ENCODE data around the gene GSTA5. TPM values are rescaled to one million over a fixed set of nuclear protein-coding genes. Genes with fewer than 3 reads are reported as not detected.
"Not testable (repeated sequence)": the region's sequence is repeated elsewhere in the genome, so short reads cannot be mapped to it uniquely, and the experiment has no call there.

Gene GSTA5
- total RNA-seq, 1 donor from 2014 or later, result not detected

DNA sequence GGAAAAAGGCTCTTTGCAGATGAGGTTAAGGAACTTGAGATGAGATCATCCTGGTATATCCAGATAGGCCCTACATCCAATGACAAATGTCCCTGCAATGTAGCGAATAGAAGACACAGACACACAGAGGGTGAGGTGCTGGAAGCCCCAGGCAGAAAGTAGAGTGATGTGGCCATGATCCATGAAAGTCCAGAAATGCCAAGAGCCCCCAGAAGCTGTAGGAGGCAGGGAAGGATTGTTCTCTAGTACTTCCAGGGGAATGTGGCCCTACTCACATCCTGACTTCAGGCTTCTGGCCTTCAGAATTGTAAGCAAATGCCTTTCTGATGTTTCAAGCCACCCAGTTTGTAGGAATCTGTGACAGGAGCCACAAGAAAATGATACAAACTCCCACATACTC, 51.0 kb downstream of the GSTA5 start:
- not testable (repeated sequence) for DNase-seq (ENCODE audit: low spot score)

DNA sequence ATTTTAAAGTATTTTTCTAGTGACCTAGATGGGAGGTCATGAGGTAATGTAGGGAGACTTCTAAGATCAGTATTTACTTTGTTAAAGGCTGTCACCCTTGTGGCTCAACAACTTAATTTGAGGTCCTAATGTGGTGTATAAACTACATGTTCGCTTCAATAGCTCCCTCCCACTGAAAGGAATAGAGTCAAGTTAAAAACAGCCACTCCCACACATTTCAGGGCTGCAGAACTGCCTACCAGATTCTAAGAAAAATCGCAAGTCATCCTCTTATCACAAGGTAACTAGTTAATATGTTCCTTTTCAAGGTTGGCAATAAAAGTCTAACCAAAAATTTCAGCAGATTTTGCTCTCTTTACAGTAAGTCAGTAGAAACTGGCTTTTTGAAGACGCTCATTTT, 52.1 kb downstream of the GSTA5 start:
- DNase-seq (ENCODE audit: low spot score), result no peak

DNA sequence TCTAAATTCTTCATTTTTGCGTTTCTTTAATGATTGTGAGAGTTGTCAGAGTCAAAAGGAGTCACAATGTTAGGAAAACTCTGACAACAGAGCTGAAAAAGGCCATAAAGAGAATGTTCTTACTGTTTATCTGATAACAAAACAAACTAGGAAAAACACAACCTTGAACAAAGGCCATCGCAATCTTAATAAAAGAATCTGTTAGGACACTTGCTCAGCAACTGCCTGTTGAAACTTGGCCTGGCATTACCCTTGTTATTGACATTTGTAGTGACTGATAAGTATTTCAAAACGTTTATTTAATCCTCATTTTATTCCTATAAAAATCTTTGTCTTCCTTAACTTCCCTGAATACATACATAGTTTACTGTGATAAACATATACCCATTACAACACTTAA, 52.7 kb downstream of the GSTA5 start:
- no peak for DNase-seq (ENCODE audit: low spot score)

DNA sequence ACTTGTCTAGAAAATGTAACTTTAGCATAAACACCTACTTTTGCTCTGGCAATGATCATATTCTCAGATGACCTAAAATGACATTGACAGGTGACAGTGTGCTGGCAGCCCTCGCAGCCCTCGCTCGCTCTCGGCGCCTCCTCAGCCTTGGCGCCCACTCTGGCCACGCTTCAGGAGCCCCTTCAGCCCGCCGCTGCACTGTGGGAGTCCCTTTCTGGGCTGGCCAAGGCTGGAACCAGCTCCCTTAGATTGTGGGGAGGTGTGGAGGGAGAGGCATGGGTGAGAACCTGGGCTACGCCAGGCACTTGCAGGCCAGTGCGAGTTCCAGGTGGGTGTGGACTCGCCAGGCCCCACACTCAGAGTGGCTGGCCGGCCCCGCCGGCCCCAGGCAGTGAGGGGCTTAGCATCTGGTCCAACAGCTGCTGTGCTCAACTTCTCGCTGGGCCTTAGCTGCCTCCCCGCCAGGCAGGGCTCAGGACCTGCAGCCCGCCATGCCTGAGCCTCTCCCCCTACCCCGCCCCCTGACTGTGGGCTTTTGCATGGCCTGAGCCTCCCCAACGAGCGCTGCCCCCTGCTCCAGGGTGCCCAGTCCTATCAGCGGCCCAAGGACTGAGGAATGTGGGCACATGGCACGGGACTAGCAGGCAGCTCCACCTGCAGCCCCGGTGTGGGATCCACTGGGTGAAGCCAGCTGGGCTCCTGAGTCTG, 54.2 kb downstream of the GSTA5 start:
- no peak for DNase-seq (ENCODE audit: low spot score)

DNA sequence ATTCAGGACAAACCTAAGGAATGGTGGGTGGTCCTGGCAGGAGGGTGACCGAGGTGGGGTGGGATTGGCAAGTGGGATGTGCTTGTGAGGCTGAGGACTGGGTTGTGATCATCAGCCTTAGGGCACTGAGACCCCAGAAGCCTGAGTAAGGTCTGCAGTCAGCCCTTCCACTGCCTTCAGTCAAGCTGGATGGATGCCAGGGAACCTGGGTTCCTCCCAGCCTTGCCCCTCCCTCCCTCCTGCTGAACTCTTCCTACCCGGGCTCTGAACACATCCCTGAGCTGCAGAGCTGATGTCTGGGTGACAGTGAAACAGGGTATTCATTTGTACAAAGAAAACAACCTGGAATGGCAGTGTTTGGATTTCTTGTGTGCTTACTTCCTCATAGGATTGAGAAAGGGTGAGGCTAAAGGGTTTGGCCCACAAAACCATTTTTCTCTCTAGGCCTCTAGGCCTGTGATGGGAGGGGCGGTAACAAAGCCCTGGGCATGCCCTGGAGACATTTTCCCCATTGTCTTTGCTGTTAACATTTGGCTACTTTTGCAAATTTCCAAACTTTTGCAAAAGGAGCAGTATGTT, 57.8 kb downstream of the GSTA5 start:
- DNase-seq (ENCODE audit: low spot score), result not testable (repeated sequence)

DNA sequence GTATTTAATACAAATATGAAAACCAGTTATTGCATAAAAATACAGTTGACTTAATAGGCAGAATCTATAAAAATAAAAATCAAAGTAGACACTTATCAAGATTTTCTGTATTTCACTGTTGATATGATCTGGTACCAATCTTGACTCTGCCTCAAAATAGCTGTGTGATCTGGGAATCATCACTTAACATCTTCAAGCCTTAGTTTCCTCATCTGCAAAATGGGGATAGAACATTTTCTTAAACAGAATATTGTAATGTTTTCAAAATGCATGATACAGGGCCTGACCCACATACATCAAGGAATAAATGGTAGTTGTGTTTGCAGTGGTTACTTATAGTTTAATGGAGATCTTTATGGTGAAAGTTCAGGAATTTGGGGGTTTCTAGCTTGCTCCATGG, 58.4 kb downstream of the GSTA5 start:
- not testable (repeated sequence) for DNase-seq (ENCODE audit: low spot score)

Other genes with a start within 250 kb of the GSTA5 start
- 26.0 TPM for gene TMEM14A, start 169.7 kb downstream of the GSTA5 start, total RNA-seq (ENCODE audit: insufficient read depth, low replicate concordance)
- 3.4 TPM for gene GSTA2, start 77.3 kb downstream of the GSTA5 start, total RNA-seq (ENCODE audit: insufficient read depth, low replicate concordance)
- gene GSTA1, start 37.0 kb downstream of the GSTA5 start, total RNA-seq (ENCODE audit: insufficient read depth, low replicate concordance), result not detected
- gene GSTA3, start 68.9 kb upstream of the GSTA5 start, total RNA-seq (ENCODE audit: insufficient read depth, low replicate concordance), result not detected
- 19.7 TPM for gene GSTA4, start 154.5 kb upstream of the GSTA5 start, total RNA-seq (ENCODE audit: insufficient read depth, low replicate concordance)
- gene CILK1, start 221.0 kb upstream of the GSTA5 start, total RNA-seq (ENCODE audit: insufficient read depth, low replicate concordance), result 14.7 TPM
- gene FBXO9, start 224.6 kb upstream of the GSTA5 start, total RNA-seq (ENCODE audit: insufficient read depth, low replicate concordance), result 46.0 TPM

All from umbilical cord (tissue), 2 donors.